ENCODE data around the gene GGN.
A peak's percentile ranks its signal among the peaks of the same experiment; 100 is the strongest.

GGN gene

GRCh38 chr19:38375748-38376147, 12.1 kb downstream of the GGN start:
- CTCF ChIA-PET = interaction anchor here (0.7 kb wide), 1 partner anchor 8 kb away, joined by 3 read pairs; no protein-coding TSS in a partner anchor
- POLR2A ChIA-PET = interaction anchor here (0.8 to 2.2 kb wide), 4 partner anchors 12 to 243 kb away, joined by 3 to 7 read pairs (median 4); partner anchors contain the start of genes CATSPERG, EIF3K and GGN
- no peak for DNase-seq (ENCODE audit: extremely low spot score)
- no peak for TF ChIP-seq TARDBP (IDR thresholded peaks at IDR 0.05)
- no peak for TF ChIP-seq FOXA1 (IDR thresholded peaks at IDR 0.05)

DNA sequence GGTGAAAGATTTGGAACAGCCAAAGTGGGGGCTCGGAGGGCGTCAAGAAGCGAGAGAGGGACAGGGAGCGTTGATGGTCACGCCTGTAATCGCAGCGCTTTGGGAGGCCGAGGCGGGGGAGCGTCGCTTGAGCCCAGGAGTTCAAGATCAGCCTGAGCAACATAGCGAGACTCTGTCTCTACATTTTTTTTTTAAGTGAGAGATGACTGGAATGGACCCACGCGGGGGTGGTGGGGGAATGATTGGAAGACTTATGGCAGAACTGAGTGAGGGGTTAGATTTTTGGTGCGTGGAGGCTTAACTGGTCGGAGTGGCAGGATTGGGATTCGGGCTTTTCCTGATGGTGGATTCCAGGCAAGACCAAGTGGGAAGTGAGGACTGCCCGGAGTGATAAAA, 12.7 kb downstream of the GGN start:
- DNase-seq (ENCODE audit: extremely low spot score) = no peak
- POLR2A ChIA-PET = interaction anchor here (1.6 to 2.2 kb wide), 4 partner anchors 13 to 244 kb away, joined by 7 to 40 read pairs (median 24); partner anchors contain the start of genes CATSPERG, EIF3K, GGN and SPRED3
- no peak for TF ChIP-seq ZNF384 (IDR thresholded peaks at IDR 0.05)
- TF ChIP-seq FOXK2 (IDR thresholded peaks at IDR 0.05) = no peak
- no peak for TF ChIP-seq BHLHE40 (IDR thresholded peaks at IDR 0.05; ENCODE audit: borderline replicate concordance)
- TF ChIP-seq HDGF (IDR thresholded peaks at IDR 0.05; ENCODE audit: borderline replicate concordance) = no peak
- TF ChIP-seq ARNT (IDR thresholded peaks at IDR 0.05) = no peak
- no peak for TF ChIP-seq NFRKB (IDR thresholded peaks at IDR 0.05)
- no peak for TF ChIP-seq SUZ12 (IDR thresholded peaks at IDR 0.05)
- TF ChIP-seq ELF4 (IDR thresholded peaks at IDR 0.05) = no peak
- TF ChIP-seq FOXM1 (IDR thresholded peaks at IDR 0.05; ENCODE audit: borderline replicate concordance) = no peak
- CTCF ChIA-PET = no interaction called here

DNA sequence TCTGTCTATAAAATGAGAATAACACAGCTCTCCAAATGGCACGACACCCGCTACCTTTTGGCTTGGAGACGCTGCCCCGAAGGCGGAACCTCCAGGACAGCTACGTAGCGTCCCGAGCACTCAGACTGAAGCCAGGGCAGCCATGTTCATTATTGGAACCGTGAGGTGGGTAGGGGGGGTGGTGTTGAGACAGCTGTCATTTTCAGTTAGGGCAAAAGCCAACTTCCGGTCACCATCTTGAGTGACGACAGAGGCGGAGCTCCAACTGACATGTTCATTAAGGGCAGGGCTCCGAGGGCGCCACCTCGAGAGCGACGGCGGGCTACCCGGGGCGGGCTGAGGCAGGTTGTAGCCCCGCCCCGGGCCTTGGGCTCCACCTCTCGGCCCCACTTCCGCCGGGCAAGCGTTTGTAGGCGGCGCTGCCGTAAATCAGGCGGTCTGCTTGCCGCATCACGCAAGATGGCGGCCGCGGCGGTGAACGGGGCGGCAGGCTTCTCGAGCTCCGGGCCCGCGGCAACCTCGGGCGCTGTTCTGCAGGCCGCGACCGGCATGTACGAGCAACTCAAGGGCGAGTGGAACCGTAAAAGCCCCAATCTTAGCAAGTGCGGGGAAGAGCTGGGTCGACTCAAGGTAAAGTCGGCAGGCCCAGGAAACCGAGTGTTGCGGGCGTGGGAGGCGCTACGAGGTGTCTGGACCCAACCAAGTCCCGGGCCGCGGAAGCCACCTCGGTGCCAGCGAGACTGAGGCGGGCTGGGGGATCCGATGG, 13.3 kb downstream of the GGN start, which contains the start of gene PSMD8:
TSS of gene PSMD8 (plus strand) at position 240 of the 766 bp plus-strand sequence. CDS start at position 271, 31 bp downstream.
- POLR2A ChIA-PET = interaction anchor here (0.7 to 2.2 kb wide), 15 partner anchors 10 to 370 kb away, joined by 3 to 40 read pairs (median 6); partner anchors contain the start of genes CATSPERG, EIF3K, FAM98C and GGN

GRCh38 chr19:38373907-38374331, 13.9 kb downstream of the GGN start:
- no peak for DNase-seq (ENCODE audit: extremely low spot score)
- POLR2A ChIA-PET = interaction anchor here (0.7 to 2.2 kb wide), 15 partner anchors 10 to 369 kb away, joined by 3 to 40 read pairs (median 6); partner anchors contain the start of genes CATSPERG, EIF3K, FAM98C and GGN
- CTCF ChIA-PET = interaction anchor here (0.6 to 1.1 kb wide), 5 partner anchors 11 to 141 kb away, joined by 3 to 4 read pairs (median 3); no protein-coding TSS in a partner anchor
- TF ChIP-seq L3MBTL2 (conservative IDR thresholded peaks at IDR 0.05) (peak; percentile 10; the same call in 1 of the 2 replicates), FOXM1 (IDR thresholded peaks at IDR 0.05; ENCODE audit: borderline replicate concordance) (no peak), SP1 (IDR thresholded peaks at IDR 0.05) (no peak), ELF4 (IDR thresholded peaks at IDR 0.05) (no peak), ZNF384 (IDR thresholded peaks at IDR 0.05) (no peak)

More for the DNA sequence above, 13.3 kb downstream of the GGN start, which contains the start of gene PSMD8:
- peak; percentile 98 for DNase-seq (ENCODE audit: extremely low spot score)
- TF ChIP-seq PKNOX1 (IDR thresholded peaks at IDR 0.05) (peak; percentile 96), ELF4 (IDR thresholded peaks at IDR 0.05) (peak; percentile 81), NFRKB (IDR thresholded peaks at IDR 0.05) (no peak), L3MBTL2 (conservative IDR thresholded peaks at IDR 0.05) (peak; percentile 27)
- CTCF ChIA-PET = interaction anchor here (0.6 to 1.1 kb wide), 5 partner anchors 12 to 141 kb away, joined by 3 to 4 read pairs (median 3); no protein-coding TSS in a partner anchor

DNA sequence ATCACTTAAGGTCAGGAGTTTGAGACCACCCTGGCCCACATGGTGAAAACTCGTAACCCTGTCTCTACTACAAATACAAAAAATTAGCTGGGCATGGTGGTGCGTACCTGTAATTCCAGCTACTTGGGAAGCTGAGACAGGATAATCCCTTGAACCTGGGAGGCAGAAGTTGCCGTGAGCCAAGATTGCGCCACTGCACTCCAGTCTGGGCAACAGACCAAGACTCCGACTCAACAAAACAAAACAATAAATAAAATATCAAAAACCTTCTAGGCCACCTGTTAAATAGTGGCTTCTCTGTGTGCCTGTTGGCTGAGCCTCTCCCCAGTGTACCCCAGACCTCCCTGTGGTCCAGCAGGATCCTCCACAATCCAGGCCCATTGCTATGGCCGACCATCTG, 16.8 kb downstream of the GGN start:
- no peak for DNase-seq (ENCODE audit: extremely low spot score)
- CTCF ChIA-PET = no interaction called here
- TF ChIP-seq ARNT (IDR thresholded peaks at IDR 0.05) (no peak), BHLHE40 (IDR thresholded peaks at IDR 0.05; ENCODE audit: borderline replicate concordance) (no peak), TARDBP (IDR thresholded peaks at IDR 0.05) (no peak), PKNOX1 (IDR thresholded peaks at IDR 0.05) (no peak), FOXA1 (IDR thresholded peaks at IDR 0.05) (no peak), HDGF (IDR thresholded peaks at IDR 0.05; ENCODE audit: borderline replicate concordance) (no peak), FOXM1 (IDR thresholded peaks at IDR 0.05; ENCODE audit: borderline replicate concordance) (no peak), LEF1 (IDR thresholded peaks at IDR 0.05; ENCODE audit: borderline replicate concordance) (no peak), ZNF384 (IDR thresholded peaks at IDR 0.05) (no peak), L3MBTL2 (conservative IDR thresholded peaks at IDR 0.05) (no peak), FOXK2 (IDR thresholded peaks at IDR 0.05) (no peak), SUZ12 (IDR thresholded peaks at IDR 0.05) (no peak), CTBP1 (IDR thresholded peaks at IDR 0.05; ENCODE audit: borderline replicate concordance) (no peak), NFRKB (IDR thresholded peaks at IDR 0.05) (no peak), SP1 (IDR thresholded peaks at IDR 0.05) (no peak), ELF4 (IDR thresholded peaks at IDR 0.05) (no peak)
- POLR2A ChIA-PET = no interaction called here

- DNase-seq (ENCODE audit: extremely low spot score) = no peak
- POLR2A ChIA-PET = no interaction called here
- no peak for TF ChIP-seq HDGF (IDR thresholded peaks at IDR 0.05; ENCODE audit: borderline replicate concordance)
- no peak for TF ChIP-seq NFRKB (IDR thresholded peaks at IDR 0.05)
- TF ChIP-seq PKNOX1 (IDR thresholded peaks at IDR 0.05) = no peak
- no peak for TF ChIP-seq BHLHE40 (IDR thresholded peaks at IDR 0.05; ENCODE audit: borderline replicate concordance)
- no peak for TF ChIP-seq ELF4 (IDR thresholded peaks at IDR 0.05)
- no peak for TF ChIP-seq LEF1 (IDR thresholded peaks at IDR 0.05; ENCODE audit: borderline replicate concordance)
- TF ChIP-seq FOXA1 (IDR thresholded peaks at IDR 0.05) = no peak
- TF ChIP-seq FOXM1 (IDR thresholded peaks at IDR 0.05; ENCODE audit: borderline replicate concordance) = no peak
- TF ChIP-seq L3MBTL2 (conservative IDR thresholded peaks at IDR 0.05) = no peak
- no peak for TF ChIP-seq FOXK2 (IDR thresholded peaks at IDR 0.05)
- TF ChIP-seq ZNF384 (IDR thresholded peaks at IDR 0.05) = no peak
- TF ChIP-seq ARNT (IDR thresholded peaks at IDR 0.05) = no peak
- no peak for TF ChIP-seq SP1 (IDR thresholded peaks at IDR 0.05)
- TF ChIP-seq SUZ12 (IDR thresholded peaks at IDR 0.05) = no peak
- TF ChIP-seq TARDBP (IDR thresholded peaks at IDR 0.05) = no peak
- TF ChIP-seq CTBP1 (IDR thresholded peaks at IDR 0.05; ENCODE audit: borderline replicate concordance) = no peak
- CTCF ChIA-PET = no interaction called here
These were observed 17.5 kb downstream of the GGN start for GRCh38 chr19:38370299-38370698.
